Measurements from ENCODE around the gene FHOD3. TPM values are rescaled to one million over a fixed set of nuclear protein-coding genes. Genes with fewer than 3 reads are reported as not detected.

FHOD3 gene
- total and polyA plus RNA-seq, 2 of the 8 experiments (the other 6 are each of a cell fraction or from before 2014, with no cell fraction given) = 9.7 to 10.5 TPM

- H3K4me1 ChIP-seq (replicated peaks in 1 of 4; ENCODE audit: control insufficient read depth in 3 of 4, insufficient read depth in 4 of 4, low read length in 3 of 4) = no peaks in the 10 kb centered on the region
- H3K79me2 ChIP-seq (ENCODE audit: control insufficient read depth in 1 of 2, insufficient read depth in 2 of 2, low read length in 2 of 2) = no peaks in the 10 kb centered on the region
- H3K4me2 ChIP-seq (ENCODE audit: insufficient read depth in 1 of 2, low read depth in 2 of 2, low read length in 2 of 2) = no peak overlapping the region
- no peaks in the 10 kb centered on the region for H4K20me1 ChIP-seq (replicated peaks in 1 of 2; ENCODE audit: control insufficient read depth in 1 of 2, insufficient read depth in 2 of 2, low read length in 2 of 2)
- H4K5ac ChIP-seq (ENCODE audit: insufficient read length, low read depth, low read length) = no peak overlapping the region
- FAIRE-seq (no peak), DNase-seq (ENCODE audit: low read depth in 1 of 2, low spot score in 2 of 2) (no peak)
- TF ChIP-seq RAD21 (IDR thresholded peaks at IDR 0.05 in 1 of 2, conservative IDR thresholded peaks at IDR 0.05 in 1 of 2; ENCODE audit: low read depth in 2 of 2, low read length in 2 of 2) = no peak
- no peak for TF ChIP-seq RBBP5 (IDR thresholded peaks at IDR 0.05; ENCODE audit: borderline replicate concordance, low read depth, low read length)
- no peaks in the 10 kb centered on the region for H3K27me3 ChIP-seq (replicated peaks in 1 of 4; ENCODE audit: control insufficient read depth in 3 of 4, extremely low read depth in 1 of 4, insufficient read depth in 3 of 4, low read length in 3 of 4)
- ChIA-PET CTCF (ENCODE audit: partially characterized antibody) (interaction anchor here (14.7 kb wide), 1 partner anchor 20 kb away, joined by 163 read pairs; no protein-coding TSS in a partner anchor), POLR2A (ENCODE audit: partially characterized antibody) (no interaction called here)
- H2BK12ac ChIP-seq (ENCODE audit: low read depth, low read length) = no peak overlapping the region
- H3K4ac ChIP-seq (replicated peaks; ENCODE audit: insufficient read length, low read depth, low read length) = no peak overlapping the region
- H3K9me3 ChIP-seq (ENCODE audit: insufficient read depth in 2 of 2, low read depth in 1 of 2, low read length in 1 of 2) = no peaks in the 10 kb centered on the region
- 100% methylated on average over 1 of the region's 1 CpG; no CpG with 5 or more reads in 1 of the 2 experiments for WGBS, 2 experiments (ENCODE audit: extremely low coverage in 1 of 2, insufficient coverage in 1 of 2, insufficient read length in 1 of 2, insufficient replicate concordance in 2 of 2, low coverage in 1 of 2, low lambda C conversion rate in 2 of 2, missing lambda C conversion rate in 1 of 2)
- H2BK20ac ChIP-seq (ENCODE audit: low read length) = no peak overlapping the region
- no peak overlapping the region for H2BK15ac ChIP-seq (ENCODE audit: low read length)
- no peak overlapping the region for H3K18ac ChIP-seq (ENCODE audit: extremely low read depth, low read length)
- no peaks in the 10 kb centered on the region for H3K36me3 ChIP-seq (ENCODE audit: control insufficient read depth in 2 of 4, insufficient read depth in 4 of 4, low read length in 3 of 4)
- no peaks in the 10 kb centered on the region for H3K79me1 ChIP-seq (ENCODE audit: low read depth, low read length)
- no peak overlapping the region for H3K27ac ChIP-seq (ENCODE audit: low read depth, low read length)
- no peak overlapping the region for H3K56ac ChIP-seq (replicated peaks; ENCODE audit: insufficient read length, low read depth, low read length)
- no peaks in the 10 kb centered on the region for H3K23me2 ChIP-seq (ENCODE audit: low read depth, low read length)
- H3K23ac ChIP-seq (ENCODE audit: insufficient read length) = no peak overlapping the region
- H2AFZ ChIP-seq (ENCODE audit: low read length) = no peak overlapping the region
- H2AK5ac ChIP-seq (ENCODE audit: low read depth, low read length) = no peak overlapping the region
- H2BK5ac ChIP-seq (ENCODE audit: low read depth, low read length) = no peak overlapping the region
- H4K91ac ChIP-seq (replicated peaks; ENCODE audit: insufficient read length, low read length) = no peak overlapping the region
- H3K4me3 ChIP-seq (ENCODE audit: extremely low read depth in 1 of 4, insufficient read depth in 2 of 4, low read depth in 3 of 4, low read length in 4 of 4) = no peak overlapping the region
- no peak overlapping the region for H3K14ac ChIP-seq (ENCODE audit: insufficient read length)
- no peak overlapping the region for H4K8ac ChIP-seq (ENCODE audit: extremely low read depth, insufficient read depth, low read length)
- no peak overlapping the region for H3K9ac ChIP-seq (replicated peaks in 1 of 4; ENCODE audit: extremely low read depth in 1 of 4, low read depth in 3 of 4, low read length in 3 of 4)
- no peak overlapping the region for H2BK120ac ChIP-seq (replicated peaks; ENCODE audit: low read depth, low read length)
Measured at GRCh38 chr18:36415171-36415570, 117.7 kb downstream of the FHOD3 start.
